Measurements from ENCODE around the gene OTX2.

GRCh38 chr14:56754921-56755320 is 55.4 kb downstream of the OTX2 start:
- no peak for TF ChIP-seq GATA3 (IDR thresholded peaks at IDR 0.05; ENCODE audit: low read depth, low read length)
- no peak for TF ChIP-seq GATA2 (IDR thresholded peaks at IDR 0.05; ENCODE audit: low read depth, low read length)
